ENCODE measurements around the gene TIAL1.

GRCh38 chr10:119525116-119525515, 71.6 kb downstream of the TIAL1 start:
- TF ChIP-seq CTCF (conservative IDR thresholded peaks at IDR 0.05; ENCODE audit: low read depth, low read length) (no peak), EZH2phosphoT487 (IDR thresholded peaks at IDR 0.05; ENCODE audit: borderline replicate concordance, low read length) (no peak), EZH2 (IDR thresholded peaks at IDR 0.05; ENCODE audit: low read length, unreplicated experiment) (no peak)
